Stimulated activated CD4-positive, alpha-beta T cell treated with anti-CD3 and anti-CD28 coated beads, Interleukin-15, amount 100 ng/mL, for 24 hours (primary cell): ENCODE measurements around the gene SOCS4.
"Not testable (repeated sequence)": the region's sequence is repeated elsewhere in the genome, so short reads cannot be mapped to it uniquely, and the experiment has no call there.

Experiments used
- DNase-seq: peaks from one replicate; pipeline ENCODE4 v3.0.0-alpha.2; 2020

Gene SOCS4, protein sequence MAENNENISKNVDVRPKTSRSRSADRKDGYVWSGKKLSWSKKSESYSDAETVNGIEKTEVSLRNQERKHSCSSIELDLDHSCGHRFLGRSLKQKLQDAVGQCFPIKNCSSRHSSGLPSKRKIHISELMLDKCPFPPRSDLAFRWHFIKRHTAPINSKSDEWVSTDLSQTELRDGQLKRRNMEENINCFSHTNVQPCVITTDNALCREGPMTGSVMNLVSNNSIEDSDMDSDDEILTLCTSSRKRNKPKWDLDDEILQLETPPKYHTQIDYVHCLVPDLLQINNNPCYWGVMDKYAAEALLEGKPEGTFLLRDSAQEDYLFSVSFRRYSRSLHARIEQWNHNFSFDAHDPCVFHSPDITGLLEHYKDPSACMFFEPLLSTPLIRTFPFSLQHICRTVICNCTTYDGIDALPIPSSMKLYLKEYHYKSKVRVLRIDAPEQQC

DNA sequence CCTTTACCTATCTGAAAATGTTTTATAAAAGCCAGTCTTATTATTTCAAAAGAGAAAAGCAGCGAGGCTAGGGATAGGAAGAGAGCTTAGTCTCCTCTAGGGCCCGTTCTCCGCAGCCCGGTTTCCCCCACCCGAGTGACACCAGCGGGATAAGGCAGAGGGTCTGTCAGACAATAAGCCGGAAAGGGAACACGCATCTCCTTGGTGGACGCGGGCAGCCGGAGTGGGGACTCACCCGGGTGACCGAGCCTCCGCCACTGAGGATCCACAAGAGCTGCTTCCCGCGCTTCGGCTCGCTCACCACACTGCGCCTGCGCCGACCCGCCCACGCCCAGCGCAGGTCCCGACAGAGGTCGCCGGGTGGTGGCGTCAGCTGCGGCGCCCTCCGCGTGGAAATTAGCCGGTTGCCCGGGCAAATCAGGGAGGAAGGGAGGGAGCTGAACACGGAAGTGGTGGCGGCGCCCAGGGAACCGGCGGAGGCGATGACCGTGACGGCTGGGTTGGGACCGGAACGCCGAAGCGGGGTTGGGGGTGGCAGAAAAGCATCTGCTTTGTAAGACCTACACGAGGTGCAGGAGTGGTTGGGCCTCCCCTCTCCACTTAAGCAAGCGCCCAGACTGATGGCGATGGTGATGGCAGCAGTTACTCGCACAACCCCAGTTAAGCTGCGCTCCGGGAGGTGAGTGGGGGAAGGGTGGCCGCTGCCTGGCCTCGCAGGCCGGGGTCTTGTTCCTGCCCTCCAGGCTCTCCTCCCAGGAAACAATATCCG, at the start of gene SOCS4, which contains the start of gene WDHD1:
Gene SOCS4 (plus strand): TSS at position 444 of the 769 bp plus-strand sequence. CDS start 15,806 bp downstream, outside the sequence.
Gene WDHD1 (minus strand): TSS at position 307 of the 769 bp plus-strand sequence. CDS start 312 bp downstream, outside the sequence.
- peak; percentile 98 for DNase-seq

DNA sequence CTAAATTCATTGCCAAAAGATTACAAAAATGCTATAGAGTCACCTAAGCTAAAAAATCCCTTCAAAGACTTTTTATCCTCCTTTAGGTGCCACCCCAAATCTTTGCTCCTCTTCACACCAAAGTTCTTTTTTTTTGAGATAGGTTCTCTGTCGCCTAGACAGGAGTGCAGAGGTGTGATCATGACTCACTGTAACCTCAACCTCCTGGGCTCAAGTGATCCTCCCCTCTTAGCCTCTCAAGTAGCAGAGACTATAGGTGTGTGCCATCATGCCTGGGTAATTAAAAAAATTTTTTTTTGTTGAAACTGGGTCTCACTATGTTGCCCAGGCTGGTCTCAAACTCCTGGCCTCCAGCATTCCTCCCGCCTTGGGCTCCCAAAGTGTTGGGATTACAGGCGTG, 48.0 kb upstream of the SOCS4 start:
- DNase-seq = no peak

DNA sequence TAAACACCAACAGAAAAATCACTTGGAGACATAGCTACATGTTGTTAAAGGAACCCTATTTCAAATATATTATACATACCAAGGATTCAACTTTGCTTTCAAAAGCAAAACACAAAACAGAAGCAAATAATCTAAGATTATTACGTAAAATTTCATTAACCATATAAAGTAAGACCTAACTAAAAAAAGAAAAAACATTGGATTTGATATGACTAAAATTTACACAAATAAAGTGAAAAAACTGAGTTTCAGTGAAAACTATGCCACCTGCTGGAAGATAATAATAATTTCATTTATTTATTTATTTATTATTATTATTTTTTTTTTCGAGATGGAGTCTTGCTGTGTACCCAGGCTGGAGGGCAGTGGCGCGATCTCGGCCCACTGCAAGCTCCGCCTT, 45.3 kb upstream of the SOCS4 start:
- DNase-seq = no peak

DNA sequence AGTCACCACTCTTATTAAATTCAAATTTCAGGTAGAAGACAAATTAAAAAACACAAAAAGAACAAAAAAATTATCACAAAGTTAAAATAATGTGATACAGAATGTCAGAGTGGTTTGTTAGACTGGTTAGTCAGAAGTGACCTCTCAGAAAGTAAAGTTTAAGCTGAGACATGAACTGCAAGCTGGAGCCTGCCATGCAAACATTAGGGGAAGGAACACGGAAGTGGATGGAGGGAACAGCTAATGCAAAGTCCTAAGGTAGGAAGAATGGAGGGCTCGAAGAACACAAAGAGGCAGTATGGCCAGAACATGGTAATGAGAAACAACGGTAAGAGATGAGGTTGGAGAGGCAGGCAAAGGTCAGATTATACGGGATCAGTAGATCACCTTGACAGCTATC, 41.9 kb upstream of the SOCS4 start:
- DNase-seq = no peak

DNA sequence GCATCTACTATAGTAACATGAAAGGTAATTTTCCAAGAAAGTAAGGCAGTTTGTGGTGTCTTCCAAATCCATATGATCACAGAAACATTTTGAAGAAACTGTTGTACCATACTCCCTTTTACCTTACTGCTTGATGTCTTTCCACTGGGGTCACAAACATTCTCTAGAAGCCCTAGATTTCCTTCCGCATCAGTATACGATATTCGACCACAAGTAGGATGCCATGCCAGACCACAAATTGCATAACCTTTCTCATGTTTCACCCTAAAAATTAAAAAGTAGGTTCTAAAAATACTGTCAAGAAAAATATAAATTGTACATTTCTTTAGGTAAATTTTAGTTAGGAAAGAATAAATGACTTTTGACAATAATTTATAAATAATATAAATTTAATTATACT, 26.7 kb upstream of the SOCS4 start:
- no peak for DNase-seq

DNA sequence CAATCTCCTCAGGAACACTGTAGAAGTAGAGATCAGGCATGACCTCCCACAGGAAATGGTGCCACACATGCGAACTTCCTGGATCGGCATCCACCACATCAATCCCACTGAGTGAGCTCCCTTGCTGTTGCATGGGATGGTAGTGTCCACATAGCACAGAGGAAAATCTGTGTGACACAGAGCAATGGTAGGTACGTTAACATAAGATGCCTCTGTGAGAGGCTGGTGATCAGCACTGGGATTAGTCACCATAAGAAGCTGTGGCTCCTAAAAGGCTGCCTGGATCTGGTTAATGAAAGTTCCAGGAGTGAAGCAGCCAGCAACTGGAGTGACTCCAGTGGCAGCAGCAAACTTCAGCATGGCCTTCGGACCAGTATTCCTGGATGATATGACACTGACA, 22.0 kb upstream of the SOCS4 start:
- no peak for DNase-seq

DNA sequence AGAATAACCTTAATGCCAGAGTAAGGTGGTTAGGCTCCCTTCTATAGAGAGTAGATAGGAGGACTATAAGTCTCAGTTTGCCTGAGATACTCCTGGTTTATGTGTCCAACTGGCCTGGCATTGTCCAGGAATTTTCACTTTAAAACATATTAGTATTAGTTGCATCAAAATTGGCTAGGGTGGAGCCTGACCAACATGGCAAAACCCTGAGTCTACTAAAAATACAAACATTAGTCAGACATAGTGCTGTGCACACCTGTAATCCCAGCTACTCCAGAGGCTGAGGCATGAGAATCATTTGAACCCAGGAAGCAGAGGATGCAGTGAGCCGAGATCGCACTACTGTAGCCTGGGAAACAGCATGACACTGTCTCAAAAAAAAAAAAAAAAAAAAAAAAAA, 12.0 kb upstream of the SOCS4 start:
- DNase-seq = no peak

DNA sequence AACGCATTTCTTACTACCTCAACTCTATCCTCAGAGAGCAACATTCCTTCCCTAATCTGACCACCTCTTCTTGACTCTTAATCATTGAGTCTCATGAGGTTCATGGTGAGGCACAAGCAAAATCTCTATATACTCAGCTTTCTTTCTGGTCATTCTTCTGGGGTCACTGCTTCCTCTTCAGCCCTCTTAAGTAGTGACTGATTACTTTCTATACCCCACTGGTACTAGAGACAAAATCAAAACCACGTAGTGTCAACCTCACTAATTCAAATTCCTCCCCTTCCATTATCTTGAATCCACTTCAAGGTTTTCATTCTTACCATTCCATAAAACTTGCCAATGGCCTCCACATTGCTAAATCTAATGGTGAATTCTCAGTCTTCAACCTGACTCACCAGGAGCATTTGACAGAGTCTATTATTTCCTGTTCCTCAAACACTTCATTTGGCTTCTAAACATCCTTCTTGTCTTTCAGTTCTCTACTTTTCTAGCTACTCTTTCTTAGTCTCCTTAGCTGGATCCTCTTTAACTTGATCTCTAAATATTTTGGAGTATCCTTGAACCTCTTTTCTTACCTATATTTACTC, 7.0 kb upstream of the SOCS4 start:
- no peak for DNase-seq

DNA sequence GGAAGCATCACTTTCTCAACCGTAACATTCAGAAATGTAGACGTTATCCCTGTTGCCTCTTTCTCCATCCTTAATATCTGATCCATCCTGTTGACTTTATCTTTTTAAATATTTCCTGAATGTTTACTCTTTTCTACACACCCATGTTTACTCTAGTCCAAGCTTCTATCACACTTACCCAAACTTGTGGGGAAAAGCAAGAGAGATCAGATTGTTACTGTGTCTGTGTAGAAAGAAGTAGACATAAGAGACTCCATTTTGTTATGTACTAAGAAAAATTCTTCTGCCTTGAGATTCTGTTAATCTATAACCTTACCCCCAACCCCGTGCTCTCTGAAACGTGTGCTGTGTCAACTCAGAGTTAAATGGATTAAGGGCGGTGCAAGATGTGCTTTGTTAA, 2.7 kb upstream of the SOCS4 start:
- not testable (repeated sequence) for DNase-seq

DNA sequence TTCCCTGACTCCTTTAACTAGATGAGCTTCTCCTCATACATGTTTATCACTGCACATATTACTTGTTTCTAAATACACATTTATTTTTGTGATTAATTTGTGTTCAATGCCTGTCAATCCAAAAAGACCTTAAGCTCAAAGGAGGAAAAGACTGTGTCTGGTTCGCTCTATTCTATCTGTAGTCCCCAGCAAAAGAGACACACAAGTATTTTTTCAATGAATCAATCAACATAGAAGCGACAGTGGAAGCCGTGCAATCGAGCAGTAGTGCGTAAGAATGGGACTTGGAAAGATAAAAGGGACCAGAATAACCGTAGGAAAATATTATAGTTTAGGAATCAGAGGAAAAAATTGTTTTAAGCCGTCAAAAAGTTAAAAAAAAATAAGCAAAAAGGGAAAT, 1.1 kb upstream of the SOCS4 start:
- DNase-seq = no peak

DNA sequence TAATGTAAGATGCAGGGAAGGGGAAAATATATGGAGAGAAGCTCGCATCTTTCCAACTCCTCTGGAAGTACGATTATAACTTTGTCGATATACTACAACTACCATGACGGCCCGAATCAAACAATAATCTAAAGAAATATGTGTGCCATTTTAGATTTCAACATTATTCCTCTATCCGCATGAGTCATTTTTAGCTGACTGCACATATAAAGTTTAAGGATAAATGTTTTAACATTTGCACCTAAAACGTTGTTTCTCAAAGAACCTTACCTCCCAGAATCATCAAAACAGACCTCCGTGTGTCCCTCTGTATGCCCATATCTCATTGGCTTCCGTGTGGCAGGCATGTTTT, 619 bp upstream of the SOCS4 start:
- no peak for DNase-seq

DNA sequence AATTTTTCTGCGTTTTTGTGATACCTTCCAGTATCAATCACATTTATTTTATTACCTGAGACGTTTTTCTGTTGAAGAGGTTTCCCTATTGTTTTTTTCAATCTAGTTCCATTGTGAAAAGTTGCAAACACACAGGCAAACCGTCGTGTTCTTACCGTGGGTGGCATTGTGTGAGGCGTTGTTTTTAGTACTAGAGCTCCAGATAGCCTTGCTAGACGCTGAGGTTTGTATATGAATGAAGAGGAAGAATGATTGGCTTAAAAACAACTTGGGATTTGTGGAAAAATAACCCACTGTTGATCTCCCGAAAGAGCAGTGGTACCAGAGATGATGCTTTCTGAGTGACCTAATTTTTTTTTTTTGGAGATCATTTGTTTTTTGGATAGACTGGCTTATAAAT, 1.0 kb downstream of the SOCS4 start:
- no peak for DNase-seq

DNA sequence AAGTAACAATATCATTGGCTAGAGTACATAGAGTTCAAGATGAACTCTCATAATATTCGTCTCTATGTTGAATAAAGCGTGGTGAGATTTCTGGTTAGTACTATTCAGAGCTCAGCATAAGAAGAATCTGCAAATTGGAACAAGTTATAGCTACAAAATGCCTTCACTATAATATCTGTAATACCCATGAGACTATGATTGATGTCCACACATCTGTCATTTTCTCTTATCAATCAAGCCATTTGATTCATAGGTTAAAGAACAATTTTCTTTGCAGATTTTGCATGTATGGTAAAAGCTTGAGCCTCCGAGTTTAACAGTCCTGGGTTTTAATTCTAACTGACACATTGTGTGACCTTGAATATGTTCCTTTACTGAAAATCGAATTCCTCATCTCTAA, 1.4 kb downstream of the SOCS4 start:
- no peak for DNase-seq

DNA sequence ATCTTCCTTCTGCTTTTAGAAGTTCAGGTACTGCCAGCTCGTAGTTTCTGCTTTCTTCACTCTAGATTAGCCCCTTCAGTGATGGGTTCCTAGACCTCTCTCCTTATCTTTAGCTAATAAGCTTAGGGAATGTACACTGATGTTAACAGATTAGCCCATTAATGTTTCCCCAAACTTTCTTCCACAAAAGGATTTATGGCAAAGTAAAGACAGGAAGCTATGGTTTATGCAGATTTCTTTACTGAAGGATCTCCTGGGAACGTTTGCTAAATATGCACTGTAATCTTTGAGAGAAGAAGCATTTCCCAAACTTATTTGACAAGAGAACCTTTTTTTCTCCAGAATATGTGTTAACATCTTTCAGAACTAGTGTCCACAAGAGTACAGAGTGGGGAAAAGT, 4.2 kb downstream of the SOCS4 start:
- DNase-seq = no peak

DNA sequence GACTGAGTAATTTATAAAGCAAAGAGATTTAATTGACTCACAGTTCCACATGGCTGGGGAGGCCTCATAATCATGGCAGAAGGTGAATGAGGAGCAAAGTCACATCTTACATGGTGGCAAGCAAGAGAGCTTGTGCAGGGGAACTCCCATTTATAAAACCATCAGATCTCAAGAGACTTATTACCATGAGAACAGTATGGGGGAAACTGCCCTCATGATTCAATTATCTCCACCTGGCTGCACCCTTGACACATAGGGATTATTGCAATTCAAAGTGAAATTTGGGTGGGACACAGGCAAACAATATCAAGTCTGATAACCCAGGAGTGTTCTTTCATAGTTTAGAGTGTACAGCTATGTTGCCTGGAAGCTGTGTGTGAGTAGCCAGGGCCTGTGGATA, 11.0 kb downstream of the SOCS4 start:
- not testable (repeated sequence) for DNase-seq

DNA sequence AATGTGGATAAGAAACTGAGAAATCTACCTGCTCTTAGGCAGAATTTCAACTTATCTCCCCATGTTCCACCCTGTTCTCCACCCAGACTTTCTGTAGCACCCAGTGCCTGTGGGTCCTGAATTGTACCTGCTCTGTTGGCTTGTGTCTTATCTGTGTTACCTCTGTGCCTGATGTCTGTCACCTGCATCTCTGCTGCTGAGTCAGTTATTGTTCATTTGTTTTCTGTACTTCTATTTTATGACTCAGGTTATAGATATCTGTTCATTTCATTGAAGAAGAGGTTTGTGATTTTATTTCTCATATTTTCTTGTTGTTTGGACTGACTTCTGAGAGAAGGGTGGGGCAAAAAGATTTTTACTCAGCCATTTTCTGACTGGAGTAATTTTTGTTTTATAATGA, 11.7 kb downstream of the SOCS4 start:
- no peak for DNase-seq

DNA sequence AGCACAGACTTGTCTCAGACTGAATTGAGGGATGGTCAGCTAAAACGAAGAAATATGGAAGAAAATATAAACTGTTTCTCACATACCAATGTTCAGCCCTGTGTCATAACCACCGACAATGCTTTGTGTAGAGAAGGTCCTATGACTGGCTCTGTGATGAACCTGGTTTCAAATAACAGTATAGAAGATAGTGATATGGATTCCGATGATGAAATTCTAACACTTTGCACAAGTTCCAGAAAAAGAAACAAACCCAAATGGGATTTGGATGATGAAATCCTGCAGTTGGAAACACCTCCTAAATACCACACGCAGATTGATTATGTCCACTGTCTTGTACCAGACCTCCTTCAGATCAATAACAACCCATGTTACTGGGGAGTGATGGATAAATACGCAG, 16.5 kb downstream of the SOCS4 start:
- DNase-seq = no peak

DNA sequence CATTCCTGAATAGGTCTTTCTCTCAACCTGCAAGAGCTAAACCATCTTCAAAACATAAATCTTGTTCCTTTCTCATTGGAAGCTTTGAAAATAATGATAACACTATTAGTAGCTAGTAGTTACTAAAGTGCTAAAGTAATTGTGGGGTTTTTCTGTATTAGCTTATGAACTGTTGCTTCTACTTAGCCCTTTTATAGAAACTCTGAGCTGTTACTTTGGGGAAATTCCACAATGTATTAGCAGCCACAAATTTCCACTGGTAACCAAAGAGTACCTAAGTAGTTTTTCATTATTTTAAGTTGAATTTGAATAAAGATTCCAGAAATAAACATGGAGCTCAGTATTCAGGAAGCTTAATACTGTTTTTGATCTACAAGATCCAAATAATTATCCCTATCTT, 18.1 kb downstream of the SOCS4 start:
- DNase-seq = no peak

DNA sequence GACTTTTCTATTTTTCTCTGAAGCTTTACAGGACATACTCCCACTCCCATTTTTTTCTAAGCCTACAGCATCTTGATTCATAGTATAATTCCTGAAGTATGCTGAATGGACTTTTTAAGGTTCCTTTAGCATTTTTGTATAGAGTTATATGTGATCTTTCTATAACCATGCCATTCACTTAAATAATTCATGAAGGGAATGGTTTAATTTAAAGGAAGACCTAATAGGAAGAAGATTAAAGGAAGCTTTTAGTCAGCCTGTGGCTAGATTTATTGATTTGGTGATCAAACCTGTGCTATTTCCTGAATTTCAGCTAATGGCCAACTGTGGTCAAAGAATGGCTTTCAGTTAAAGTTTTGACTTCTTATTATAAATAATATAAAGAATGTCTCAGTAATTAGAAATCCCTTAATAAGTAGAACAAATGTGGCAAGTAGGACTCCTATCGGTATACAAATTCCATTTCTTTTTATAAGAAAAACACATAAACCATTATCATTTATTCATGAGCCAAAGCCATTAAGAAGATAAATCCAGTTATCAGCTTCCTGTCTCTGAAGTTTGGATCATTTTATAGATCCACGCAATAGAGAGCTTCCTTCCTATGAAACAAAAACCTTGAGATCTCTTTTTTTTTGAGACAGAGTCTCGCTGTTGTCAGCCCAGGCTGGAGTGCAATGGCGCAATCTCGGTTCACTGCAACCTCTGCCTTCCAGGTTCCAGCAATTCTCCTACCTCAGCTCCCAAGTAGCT, 20.4 kb downstream of the SOCS4 start:
- no peak for DNase-seq

DNA sequence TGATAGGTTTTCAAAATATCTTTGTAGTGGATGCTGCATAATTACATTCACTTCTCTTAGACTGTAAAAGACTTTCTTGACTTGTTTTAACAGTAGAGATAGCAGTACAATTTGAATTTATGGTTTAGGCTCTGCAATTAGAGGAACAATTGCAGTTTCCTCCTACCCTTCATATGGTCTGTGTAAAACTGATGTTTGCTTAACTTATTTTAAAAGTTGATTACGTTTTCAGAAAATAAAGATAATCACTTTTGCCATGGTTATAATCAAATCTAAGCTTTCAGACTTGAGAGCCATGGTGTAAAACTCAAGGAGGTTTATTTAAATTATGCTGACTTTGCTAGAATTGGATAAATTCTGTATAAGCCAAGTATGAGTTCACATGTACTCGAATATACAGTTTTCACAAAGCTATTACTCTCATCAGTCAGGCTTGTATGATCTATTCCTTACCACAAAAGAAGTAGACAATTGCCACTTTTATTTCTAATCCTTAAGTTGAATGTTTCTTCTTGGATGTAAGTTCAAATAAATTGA, 21.9 kb downstream of the SOCS4 start:
- no peak for DNase-seq

DNA sequence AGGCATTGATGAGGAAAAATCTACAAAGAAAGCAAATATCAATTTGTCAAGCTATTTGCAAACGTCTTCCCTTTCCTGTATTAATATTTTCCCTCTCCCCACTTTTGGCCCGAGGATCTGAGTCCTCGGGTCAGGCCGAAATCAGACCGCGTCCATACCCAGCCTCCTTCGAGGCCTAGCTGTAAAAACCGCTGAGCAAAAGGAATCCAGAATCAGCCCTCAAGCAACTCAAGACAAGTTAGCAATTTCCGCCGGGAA, 24.1 kb downstream of the SOCS4 start:
- no peak for DNase-seq

DNA sequence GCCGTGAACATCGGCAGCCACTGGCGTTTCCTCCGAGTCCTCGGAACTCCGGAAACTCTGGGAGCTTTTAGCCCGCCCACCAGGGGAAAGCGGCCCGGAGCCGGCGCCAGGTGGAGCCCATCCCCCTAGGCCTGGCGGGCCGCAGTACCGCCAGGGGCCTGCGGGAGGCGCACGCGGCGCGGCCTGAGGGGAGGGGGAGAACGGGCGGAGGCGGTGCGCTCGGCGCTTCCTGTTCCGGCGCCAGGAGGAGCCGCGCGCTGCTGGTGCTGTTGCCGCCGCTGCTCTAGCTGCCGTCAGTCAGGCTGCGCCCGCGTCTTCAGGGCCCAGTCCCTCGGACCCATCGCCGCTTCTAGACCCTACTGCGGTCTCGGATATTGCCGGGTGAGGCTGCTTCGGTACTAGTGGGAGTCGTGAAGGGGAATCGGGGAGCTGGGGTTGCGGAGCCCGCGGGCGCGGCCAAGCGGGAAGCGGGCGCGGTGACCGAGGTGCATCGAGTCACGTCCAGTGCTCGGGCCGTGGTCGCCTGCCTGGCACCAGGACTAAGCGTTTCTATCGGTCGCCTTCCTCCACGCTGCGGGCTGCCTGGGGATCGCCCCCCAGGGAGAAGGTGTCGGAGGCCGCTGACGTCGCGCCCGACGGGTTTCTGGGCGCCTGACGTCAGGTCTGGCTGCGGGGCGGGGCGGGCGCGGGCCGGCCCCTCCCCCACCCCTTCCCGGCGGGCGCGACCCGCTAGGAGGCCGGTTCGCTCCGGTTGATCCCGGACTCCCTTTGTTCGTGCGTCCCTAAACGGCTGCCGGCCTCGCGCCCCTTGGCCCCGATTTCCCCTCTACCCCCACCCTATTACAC, 24.6 kb downstream of the SOCS4 start, which contains the start of gene MAPK1IP1L:
Gene MAPK1IP1L (plus strand): TSS at position 225 of the 846 bp plus-strand sequence. CDS start 10,037 bp downstream, outside the sequence.
- peak; percentile 90 for DNase-seq
